GM11168 (cell line): ENCODE measurements around the gene HECTD1.
"Not testable (repeated sequence)": the region's sequence is repeated elsewhere in the genome, so short reads cannot be mapped to it uniquely, and the experiment has no call there.

Experiments used
- in situ Hi-C: fragments of 300-500 bp; cut with MboI; formaldehyde crosslinking; loops from one replicate; pipeline ENCODE4 v1.12.0; 2022; ENCODE audit warnings: low sequenced_read_pairs; ENCODE audit not compliant: unreplicated experiment

The HECTD1 gene

DNA sequence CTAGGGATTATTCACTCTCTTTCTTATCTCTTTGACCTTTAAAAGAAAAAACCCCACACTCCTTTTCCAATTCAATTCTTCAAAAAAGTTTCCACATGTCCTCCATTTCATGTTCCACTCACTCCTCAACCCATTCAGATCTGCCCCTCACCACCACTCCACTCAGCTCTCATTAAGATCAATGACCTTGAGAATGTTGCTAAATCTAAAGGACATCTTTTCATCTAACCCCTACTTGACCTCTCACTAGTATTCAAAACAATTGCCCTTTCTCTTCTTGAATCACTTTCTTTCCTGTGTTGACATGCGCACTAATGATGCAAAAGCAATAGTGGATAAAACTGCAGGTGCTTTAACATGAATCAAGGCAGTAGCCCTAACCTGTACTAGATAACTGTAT lies 9.9 kb downstream of the HECTD1 start:
- in situ Hi-C loops: no loop called here

DNA sequence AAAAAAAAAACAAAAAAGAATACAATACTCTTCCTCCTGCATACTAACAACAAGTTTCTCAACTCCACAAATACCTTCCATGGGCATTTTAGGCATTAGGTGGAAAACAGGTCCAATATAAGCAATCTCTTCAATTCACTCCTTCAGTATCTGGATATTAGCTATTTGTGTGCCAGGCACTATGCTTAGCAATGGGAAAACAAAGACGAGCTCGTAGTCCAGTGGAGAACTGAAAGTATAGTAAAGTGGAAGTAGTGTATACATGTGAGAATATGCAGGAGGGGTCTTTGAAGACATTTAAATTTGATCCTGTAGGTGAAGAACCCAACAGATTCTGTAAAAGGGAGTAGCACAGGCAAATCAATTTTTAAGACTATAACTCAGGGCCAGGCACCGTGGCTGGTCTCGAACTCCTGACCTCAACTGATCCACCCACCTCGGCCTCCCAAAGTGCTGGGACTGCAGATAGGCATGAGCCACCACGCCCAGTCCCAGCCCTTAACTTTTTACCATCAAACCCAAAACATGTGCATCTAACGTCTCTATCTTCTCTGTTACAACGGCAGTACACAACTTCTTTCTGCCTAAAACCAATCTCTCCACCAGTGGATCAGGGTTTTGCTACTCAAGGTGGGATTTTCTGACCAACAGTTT lies 10.6 kb downstream of the HECTD1 start:
- in situ Hi-C loops: no loop called here

DNA sequence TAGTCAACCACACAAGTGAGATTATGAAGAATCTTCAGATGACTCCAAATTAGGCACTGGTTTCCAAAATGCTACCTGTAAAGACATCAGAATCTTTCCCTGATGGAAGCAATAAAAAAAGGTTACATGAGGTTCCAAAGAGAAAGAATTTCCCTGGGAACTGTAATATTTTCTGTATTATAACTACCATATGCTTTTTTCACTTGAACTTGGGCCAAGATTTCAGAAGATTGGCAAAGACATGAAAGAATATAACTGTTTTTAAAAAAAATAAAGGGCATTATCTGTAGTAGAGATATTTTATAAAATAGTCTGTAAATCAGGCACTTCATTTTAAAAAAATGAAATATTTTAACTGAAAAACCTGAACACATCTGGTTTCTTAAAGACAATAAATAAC lies 12.9 kb downstream of the HECTD1 start:
- in situ Hi-C loops: no loop called here

DNA sequence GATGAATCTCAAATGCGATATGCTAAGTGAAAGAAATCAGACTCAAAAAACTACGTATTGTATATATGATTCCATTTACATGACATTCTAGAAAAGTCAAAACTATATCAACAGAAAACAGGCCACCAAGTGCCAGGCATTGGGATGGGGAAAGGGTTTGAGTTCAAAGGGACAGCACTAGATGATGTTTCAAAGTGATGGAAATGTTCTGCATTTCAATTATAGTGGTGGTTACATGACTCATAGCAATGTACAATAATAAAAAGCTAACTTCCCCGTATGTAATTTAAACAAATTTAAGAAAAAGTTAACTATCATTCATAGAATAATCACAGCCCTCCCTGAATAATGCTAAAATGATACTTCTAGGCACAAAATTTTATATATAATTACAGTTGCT lies 13.5 kb downstream of the HECTD1 start:
- in situ Hi-C loops: no loop called here

DNA sequence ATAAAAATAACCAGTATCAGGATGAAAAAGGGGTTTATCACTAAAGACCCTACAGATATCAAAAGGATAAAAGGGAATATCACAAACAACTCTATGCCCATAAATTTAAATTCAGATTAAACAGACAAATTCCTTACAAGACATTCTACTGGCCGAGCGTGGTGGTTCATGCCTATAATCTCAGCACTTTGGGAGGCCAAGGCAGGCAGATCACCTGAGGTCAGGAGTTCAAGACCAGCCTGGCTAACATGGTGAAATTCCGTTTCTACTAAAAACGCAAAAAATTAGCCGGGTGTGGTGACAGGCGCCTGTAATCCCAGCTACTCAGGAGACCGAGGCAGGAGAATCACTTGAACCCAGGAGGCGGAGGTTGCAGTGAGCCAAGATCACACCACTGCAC lies 15.0 kb downstream of the HECTD1 start:
- in situ Hi-C loops: not testable (repeated sequence)

DNA sequence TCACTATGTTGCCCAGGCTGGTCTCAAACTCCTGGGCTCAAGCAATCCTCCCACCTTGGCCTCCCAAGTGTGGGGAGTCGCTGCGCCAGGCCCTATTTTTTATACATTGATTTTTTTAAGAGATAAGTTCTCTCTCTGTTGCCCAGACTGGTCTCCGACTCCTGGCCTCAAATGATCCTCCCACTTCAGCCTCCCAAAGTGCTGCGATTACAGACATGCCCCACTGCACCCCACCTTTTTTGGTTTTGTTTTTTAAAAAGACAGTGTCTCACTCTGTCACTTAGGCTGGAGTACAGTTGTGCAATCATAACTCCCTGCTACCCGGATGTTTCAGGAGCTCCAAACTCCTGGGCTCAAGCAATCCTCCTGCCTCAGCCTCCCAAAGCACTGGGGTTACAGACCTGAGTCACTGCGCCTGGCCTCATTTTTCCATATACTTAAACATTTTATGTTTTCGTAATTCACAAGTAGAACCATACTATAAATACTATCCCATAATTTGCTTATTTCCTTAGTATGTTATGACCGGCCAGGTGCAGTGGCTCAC lies 16.8 kb downstream of the HECTD1 start:
- in situ Hi-C loops: no loop called here

DNA sequence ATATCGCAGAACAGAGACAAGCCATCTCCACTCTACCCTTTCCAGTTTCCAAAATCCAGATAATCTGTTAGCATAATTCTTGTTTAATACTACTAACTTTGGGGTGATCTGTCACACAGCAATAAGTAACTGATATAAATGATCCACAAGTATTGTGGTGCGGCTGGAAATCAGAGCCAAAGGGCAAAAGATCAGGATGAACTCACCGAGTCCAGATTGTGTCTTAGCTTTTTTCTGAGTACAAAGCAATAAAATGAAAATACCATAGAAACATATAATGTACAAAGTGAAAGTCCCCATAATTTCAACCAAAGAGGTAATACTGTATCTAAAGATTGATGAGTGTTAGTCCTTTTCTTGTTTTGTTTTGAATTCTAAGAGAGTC lies 17.4 kb downstream of the HECTD1 start:
- in situ Hi-C loops: no loop called here

DNA sequence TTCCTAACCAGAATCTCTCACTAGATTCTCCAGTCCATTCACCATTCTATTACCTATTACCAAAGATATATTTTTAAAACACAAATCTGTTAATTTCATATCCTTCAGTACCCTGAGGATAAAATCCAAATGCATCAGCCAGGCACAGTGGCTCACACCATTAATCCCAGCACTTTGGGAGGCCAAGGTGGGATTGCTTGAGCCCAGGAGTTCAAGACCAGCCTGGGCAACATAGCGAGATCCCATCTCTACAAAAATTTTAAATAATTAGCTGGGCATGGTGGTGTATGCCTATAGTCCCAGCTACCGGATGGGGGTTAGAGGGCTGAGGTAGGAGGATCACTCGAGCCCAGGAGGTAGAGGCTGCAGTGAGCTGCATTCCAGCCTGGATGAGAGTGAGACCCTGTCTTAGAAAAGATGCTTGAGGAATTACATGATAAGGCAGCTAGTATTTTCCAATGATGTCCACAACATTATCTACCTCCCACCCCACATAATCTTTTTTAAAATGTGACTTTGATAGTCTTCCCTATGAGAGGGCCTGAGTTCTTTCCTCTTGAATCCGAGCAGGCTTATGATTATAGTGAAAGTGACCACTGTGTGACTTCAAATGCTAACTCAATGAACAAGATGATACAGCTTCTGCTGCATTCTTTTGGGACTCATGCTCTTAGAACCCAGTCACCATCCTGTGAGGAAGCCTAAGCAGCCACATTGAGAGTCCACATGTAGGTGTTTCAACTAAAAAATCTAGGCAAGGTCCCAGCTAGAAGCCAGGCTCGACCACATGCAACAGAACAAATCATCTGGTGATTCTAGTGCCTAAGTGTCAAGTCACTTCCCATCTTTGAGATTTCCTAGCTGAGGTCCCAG lies 18.0 kb downstream of the HECTD1 start:
- in situ Hi-C loops: no loop called here

DNA sequence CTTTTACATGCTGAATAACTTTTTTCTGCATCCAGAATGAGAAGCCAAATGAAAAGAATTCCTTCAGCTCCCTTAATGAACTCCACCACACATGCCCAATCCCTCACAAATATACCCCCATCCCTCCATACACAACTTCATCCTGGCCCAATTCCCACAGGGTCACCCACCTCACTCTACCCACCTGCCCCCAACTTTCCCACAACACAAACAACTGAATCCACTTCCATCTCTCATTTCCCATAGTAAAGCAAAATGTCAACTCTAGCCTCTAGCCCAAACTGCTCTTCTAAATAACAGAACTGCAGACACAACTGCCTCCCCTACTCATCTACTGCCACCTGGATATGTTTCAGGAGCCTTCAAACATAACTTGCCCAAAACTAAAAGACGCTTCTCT lies 18.8 kb downstream of the HECTD1 start:
- in situ Hi-C loops: no loop called here

DNA sequence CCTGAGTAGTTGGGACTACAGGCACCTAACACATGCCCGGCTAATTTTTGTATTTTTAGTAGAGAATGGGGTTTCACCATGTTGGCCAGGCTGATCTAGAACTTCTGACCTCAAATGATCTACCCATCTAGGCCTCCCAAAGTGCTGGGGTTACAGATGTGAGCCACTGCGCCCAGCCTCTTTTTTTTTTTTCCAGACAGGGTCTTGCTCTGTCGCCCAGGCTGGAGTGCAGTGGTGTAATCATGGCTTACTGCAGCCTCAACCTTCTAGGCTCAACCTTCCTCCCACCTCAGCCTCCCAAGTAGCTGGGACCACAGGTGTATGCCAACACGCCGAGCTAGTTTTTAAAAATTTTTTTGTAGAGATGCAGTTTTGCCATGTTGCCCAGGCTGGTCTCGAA lies 25.6 kb downstream of the HECTD1 start:
- in situ Hi-C loops: not testable (repeated sequence)

DNA sequence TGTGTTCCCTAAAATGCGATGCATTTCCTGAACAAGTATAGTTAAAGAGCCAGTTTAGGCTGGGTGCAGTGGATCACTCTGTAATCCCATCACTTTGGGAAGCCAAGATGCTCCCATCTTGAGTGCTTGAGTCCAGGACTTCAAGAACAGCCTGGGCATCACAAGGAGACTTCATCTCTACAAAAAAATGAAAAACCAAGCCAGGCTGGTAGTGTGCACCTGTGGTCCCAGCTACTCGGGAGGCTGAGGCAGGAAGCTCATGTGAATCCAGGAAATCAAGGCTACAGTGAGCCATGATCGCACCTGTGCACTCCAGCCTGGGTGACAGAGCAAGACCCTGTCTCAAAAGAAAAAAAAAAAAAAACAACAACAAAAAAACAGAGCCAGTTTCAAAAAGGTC lies 26.3 kb downstream of the HECTD1 start:
- in situ Hi-C loops: no loop called here

DNA sequence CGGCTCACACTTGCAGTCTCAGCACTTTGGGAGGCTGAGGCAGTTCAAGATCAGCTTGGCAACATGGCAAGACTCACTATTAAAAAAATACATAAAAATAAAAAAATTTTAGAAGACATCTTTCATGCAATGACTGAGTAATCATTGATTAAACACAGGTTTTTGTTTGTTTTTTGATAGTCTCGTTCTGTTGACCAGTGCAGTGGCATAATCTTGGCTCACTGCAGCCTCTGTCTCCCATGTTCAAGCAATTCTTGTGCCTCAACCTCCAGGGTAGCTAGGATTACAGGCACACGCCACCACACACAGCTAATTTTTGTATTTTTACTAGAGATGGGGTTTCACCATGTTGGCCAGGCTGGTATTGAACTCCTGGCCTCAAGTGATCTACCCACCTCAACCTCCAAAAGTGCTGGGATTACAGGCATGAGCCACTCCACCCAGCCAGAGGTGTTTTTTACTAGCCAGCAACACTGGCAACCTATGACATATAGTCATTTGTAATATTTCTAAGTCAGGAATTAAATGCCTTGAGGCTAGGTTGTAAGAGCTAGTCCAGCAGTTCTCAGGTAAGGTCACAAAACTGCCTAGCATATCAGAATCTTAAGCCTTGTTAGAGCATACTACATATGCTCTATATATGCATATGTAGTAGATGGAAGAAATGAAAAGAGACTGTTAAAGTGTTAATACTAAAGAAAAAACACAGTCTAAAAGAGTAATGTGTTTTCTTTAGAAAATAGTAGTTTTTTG lies 27.1 kb downstream of the HECTD1 start:
- in situ Hi-C loops: no loop called here

DNA sequence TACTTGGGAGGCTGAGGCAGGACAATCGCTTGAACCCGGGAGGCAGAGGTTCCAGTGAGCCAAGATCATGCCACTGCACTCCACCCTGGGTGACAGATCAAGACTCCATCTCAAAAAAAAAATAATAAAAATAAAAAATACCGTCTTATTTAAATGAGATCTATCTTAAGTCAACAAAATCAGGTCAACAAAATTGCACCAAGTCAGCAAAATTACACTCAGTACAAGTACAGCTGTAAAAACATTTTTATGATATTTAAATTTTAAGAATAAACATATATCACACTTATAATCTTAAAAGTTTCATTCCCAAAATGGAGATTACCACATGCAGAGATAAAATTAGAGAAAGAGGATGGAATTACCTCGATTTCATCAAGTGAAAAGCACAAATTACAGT lies 33.2 kb downstream of the HECTD1 start:
- in situ Hi-C loops: no loop called here

DNA sequence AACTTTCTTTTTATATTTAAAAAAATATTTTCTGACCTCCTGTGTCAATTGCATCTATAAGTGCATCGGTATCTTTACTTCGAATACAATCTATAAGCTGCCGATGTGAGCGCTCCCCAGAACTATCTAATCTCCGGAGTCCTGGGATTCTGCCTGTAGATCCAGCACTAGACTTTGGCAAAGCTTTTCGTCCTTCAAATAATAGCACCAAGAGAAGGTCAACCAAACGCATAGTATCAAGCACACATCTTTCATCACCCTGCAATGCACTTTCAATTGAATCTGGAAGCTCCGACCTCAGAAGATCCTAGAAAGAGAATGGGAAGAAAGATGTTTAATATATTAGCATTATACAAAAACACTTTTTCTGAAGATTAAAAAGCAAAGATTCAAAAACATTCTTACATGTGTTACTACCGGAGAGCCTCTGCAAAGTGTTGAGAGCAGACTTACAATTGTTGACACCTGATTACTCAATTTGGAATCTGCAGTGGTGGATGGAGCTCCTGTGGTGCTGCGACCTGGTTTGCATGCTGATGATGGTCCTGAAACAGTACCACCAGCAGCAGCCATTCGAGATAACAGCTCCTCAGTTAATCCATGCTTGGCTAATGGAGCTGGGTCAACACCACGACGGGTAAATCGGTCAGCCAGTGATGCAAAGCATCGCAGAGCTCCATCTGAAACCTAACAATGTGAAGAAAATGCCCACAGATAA lies 34.3 kb downstream of the HECTD1 start:
- in situ Hi-C loops: no loop called here

DNA sequence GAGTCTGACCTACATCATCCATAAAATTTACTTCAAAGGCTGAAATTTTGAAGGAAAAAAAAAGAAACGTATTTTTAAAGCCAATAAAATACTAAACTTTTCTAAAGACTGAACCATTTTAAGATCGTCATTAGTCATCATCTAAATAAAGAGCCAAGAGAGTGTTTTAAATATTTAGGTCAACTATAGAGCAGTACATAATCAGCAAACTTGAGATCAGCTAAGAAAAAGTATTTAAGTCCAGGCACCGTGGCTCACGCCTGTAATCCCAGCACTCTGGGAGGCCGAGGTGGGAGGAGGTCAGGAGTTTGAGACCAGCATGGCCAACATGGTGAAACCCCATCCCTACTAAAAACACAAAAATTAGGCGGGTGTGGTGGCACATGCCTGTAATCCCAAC lies 35.5 kb downstream of the HECTD1 start:
- in situ Hi-C loops: no loop called here

DNA sequence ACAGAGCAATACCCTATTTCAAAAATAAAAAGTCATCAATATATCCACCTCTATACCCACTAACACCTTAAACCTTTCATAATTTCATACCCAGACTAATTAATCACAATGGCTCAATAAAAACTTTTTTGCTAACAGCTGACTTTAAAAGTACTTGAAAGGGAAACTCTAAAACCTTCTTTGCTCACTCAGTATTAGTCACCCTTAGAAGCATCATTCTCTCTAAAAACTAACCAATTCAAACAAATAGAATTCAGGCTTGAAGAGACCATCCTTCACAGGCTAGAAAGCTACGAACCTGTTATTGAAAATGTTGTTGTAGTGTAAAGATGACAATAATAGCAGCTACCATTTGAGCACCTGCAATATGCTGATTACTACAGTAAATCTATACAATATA lies 37.2 kb downstream of the HECTD1 start:
- in situ Hi-C loops: no loop called here

DNA sequence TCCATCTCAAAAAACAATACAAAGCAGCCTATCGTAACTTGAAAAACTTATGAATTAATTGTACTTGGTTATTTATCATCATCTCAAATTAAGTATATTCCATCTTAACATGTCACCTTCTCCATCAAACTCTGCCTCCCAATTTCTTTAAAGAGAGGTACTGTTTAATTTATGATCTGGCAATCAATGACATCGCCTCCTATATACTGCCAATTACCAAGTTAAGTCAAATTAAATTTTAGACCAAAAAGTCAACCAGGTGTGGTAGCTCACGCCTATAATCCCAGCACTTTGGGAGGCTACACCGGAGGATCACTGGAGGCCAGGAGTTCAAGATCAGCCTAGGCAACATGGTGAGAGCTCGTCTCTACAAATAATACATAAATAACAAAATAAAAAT lies 37.7 kb downstream of the HECTD1 start:
- in situ Hi-C loops: no loop called here

DNA sequence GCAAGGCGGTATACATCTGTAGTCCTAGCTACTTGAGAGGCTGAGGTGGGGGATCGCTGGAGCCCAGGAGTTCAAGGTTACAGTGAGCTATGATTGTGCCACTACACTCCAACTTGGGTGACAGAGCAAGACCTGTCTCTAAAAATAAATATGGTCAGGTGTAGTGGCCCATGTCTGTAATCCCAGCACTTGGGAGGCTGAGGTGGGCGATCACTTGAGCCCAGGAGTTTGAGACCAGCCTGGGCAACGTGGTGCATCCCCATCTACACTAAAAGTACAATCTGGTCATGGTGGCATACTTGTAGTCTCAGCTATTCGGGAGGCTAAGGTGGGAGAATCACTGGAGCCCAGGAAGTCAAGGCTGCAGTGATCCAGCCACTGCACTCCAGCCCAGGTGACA lies 40.6 kb downstream of the HECTD1 start:
- in situ Hi-C loops: no loop called here

DNA sequence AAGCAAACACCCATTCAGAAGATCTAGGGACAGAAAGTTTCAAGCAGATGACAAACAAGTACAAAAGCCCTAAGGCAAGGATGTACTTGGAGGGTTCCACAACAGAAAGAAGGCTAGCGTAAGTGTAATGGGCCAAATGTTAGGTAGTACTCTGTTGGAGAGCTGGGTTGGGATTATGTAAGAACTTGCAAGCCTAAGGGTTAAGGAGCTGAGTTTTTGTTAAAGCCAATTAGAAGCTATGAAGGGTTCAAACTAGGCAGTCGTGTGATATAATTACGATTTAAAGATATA lies 41.4 kb downstream of the HECTD1 start:
- in situ Hi-C loops: no loop called here

DNA sequence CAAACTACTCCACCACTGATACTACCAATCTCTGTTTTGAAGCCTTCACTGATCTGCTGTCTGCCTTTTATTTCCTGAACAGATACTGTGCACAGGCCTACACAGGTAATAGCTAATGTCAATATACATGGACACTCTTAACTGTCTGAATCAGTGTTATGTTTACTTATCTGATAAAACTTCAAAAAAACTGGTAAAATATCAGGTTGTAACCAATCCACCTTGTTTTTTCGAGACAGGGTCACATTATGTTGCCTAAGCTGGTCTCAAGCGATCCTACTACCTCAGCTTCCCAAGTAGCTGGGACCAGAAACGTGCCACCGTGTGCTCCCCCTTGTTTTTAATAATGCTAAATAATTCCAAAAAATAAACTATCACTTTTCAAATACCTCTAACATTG lies 43.5 kb downstream of the HECTD1 start:
- in situ Hi-C loops: no loop called here
